Renal cortex interstitium (tissue), 11 donors: Measurements from ENCODE around the gene MTURN. TPM values are rescaled to one million over a fixed set of nuclear protein-coding genes. Genes with fewer than 3 reads are reported as not detected.

Experiments used
- DNase-seq, 11 donors: peaks; one replicate each; pipeline ENCODE4 v3.0.0-alpha.2; 2013; ENCODE audit warnings: low read depth in 9 of 11, low spot score in 4 of 11; ENCODE audit errors: extremely low read depth in 1 of 11
- polyA plus RNA-seq, 3 donors: library from polyadenylated mRNA; unstranded; fragments of 120-200 nt; gene quantifications; one replicate each; pipeline ENCODE4 v1.2.1, GENCODE V29; 2013; ENCODE audit not compliant: insufficient read length in 3 of 3

MTURN gene
- polyA plus RNA-seq, 3 donors: 74.2 to 89.5 (median 87.1) TPM

- no peak for DNase-seq
Measured at GRCh38 chr7:30149640-30150272, 15.0 kb downstream of the MTURN start.

GRCh38 chr7:30150711-30151110 is 15.9 kb downstream of the MTURN start:
- no peak for DNase-seq

- no peak for DNase-seq
Measured at GRCh38 chr7:30154111-30154587, 19.4 kb downstream of the MTURN start.

DNA sequence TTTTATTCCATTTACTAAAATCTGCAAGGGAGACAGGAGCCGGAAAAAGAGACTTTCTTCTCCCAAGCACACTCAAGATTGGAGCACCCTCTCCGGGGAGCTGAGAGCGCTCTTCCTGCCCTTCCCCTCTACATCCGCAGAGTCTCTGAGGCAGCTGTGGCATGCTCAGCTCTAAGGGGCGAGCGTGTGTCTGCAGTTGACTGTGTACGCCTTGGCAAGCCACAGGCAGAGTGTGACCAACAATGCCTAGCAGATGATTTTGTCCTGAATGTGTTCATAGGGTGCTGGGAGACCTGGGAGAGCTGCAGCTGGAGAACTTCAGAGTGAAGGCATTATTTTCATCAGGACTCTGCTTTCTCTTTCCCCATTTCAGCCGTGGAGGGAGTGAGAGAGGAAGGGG is 20.7 kb downstream of the MTURN start:
- DNase-seq: no peak

DNA sequence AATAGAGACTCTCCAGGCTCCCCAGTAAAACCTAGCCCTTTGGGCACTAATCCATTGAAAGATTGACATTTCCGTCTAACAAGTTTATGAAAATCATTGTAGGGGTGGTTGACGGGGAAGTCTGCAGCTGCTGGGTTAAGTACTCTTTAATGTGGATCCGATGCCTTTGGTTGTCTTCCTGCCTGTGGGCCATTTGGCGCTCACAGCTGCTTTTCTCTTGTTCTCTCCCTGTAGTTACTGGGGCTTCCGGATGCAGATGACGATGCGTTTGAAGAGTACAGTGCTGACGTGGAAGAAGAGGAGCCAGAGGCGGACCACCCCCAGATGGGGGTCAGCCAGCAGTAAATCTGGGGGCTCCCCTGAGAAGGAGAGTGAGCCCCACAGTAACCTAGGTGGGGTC is 22.4 kb downstream of the MTURN start:
- DNase-seq: no peak

GRCh38 chr7:30159163-30159562 is 24.4 kb downstream of the MTURN start:
- DNase-seq: no peak

DNA sequence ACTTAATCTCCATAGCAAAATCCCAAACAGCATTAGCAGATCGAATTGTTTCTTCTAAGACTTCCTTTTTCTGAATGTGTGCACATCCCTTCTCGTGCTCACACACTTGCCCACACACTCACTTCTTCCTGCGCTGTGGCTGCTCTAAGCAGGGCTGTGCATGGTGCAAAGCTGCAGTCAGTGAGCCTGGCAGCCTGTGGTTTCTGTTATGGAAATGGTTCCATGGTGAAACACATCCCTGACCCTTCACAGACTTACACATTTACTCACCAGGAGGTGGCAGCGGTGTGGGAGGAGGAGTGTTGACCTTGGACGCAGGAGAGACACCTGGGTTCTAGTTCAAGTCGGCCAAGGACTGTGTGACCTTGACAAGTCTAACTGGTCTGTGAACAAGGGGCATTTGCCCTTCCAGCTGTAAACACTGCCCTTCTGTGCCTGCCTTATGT is 24.9 kb downstream of the MTURN start:
- no peak for DNase-seq

- DNase-seq: no peak
Measured at GRCh38 chr7:30160329-30160728, 25.5 kb downstream of the MTURN start.

GRCh38 chr7:30162133-30162532 is 27.3 kb downstream of the MTURN start:
- no peak for DNase-seq

GRCh38 chr7:30162622-30163124 is 27.9 kb downstream of the MTURN start:
- no peak for DNase-seq

DNA sequence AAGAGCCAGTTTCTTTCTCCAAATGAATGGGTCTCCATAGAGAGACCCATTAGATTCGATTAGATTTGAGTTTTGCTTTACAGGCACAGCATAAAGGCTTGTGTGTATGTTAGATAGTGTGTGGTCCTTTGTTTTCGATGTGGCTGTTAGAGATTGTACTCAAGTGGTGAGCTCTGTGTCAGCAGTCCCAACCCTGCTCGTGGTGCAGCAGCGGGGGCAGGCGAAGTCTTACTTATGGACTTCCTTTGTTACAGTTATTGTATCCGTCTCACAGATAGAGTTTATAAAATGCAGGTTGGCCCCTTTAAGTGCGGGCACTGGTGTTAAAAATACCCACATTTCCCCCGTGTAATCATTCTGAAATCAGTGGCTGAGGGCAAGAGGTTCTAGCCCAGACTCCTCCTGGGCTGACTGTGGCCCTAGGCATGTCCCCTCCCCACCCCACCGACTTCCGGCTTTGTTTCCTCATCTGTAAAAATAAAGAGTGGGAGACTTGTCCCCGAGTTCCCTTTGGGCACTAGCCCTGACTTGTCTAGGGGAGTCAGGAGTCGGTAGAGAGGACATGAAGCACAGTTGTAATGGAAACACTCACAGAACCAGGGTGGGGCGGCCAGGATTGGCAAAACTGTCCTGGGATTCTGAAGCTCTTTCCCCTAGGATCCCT is 28.6 kb downstream of the MTURN start:
- DNase-seq: no peak

DNA sequence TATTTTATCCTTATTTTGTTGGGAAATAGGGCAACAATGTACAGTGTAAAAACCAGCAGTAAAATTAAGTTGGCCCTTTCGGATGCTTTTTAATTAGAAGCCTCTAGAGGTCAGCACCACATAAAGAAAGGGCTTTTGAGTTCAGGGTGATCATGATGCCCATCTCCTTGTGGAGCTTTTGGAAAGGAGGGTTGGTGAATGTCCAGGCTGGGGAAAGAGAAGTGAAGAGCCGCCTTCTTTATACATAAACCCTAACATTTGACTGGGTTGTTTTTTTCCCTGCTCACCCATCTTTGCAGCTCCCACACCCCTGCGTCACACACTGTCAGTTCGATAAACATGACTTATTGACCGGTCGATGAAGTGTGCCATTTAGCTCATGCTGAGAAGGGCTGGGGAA is 29.8 kb downstream of the MTURN start:
- peak in 1 of 11 donors; percentile 69 for DNase-seq

- DNase-seq: no peak
Measured at GRCh38 chr7:30165590-30165989, 30.8 kb downstream of the MTURN start.

GRCh38 chr7:30166155-30166840 is 31.5 kb downstream of the MTURN start:
- DNase-seq: no peak

DNA sequence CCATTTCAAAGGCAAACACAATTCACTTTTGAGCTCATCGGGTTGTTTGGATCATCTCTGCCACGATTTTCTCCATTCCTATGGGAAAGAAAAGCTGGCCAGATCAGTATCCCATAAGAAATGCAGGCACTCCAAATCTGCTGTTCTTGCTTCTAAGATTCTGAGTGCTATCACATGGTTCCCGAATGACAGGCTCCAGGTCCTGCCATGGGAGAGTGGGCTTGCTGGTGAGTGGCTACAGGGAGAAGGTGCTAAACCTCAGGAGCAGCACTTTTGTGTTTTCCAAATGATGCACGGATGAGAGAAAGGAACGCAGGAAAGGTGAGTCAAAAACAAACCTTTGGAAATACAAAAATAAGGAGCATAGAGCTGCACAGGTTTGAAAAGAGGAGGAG is 32.1 kb downstream of the MTURN start:
- DNase-seq: no peak

DNA sequence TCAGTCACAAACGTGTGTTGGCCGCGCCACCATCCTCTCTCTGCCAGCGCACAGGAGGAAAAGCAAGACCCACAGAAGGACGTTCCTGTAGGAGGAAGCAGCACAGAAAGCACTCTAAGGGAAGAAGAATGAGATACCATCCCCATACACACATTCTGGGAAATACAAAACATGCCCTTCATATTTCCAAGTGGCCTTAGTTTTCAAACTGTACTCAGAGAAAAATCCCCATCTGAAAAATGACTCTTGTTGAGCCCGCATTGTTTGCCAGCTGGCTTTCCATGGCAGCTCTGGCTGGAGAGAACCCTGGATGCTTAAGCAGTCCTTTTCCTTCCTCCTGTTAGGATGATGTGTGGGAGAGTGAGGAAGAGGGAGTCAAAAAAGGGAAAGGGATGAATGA is 33.1 kb downstream of the MTURN start:
- DNase-seq: no peak

DNA sequence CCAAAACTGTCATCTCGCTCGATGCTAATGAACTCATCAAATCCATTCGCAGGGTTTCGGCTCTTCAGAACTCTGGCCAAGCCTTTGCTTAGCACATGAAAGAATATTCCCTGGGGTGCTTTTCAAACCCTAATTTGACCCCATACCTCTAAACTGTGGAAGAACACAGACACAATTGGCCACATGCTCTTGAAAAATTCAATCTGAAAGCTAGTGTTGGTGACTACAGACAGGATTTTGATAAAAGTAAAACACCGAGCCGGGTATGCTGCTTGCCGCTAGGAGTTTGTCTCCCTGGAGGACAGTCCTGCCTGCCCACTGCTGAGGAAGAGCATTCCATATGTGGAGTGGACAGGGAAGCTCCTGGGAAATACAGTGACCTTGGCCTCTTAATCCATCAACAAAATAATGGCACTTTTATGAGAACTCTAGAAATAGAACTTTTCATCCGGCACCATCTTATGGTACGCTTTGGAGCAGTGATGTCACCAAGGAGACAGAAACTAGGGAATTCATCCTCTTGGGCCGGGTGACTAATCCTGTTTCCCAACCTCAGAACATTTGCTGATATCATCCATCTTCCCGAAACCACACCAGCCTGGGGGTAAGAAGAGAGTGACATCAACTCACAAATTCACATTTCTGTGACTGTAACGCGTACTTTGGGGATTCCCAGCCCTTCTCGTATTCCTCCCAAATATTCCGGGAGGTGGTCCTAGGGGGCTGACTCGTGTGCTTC is 34.2 kb downstream of the MTURN start:
- DNase-seq: no peak

DNA sequence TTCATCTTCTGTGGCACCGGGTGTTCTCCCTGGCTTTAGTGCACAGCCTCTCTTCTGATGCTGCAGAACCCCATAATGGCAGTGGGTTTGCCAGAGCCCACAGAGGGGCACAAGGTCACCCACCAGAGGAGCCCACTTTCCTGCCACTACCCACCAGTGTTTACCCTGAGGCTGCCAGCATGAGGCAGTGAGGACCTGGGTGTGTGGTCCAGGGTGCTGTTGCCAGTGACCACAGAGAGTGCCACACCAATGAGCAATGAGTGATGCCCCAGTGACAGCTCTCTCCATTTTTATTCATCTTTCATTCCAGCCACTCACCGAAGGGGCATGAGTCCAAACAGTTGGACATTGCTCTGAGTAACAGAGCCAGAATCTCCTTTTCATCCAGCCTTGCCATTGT is 34.8 kb downstream of the MTURN start:
- DNase-seq: no peak

- no peak for DNase-seq
Measured at GRCh38 chr7:30170476-30171205, 35.9 kb downstream of the MTURN start.
